Liver (tissue), 9 donors: ENCODE data around the gene ADGRV1. TPM values are rescaled to one million over a fixed set of nuclear protein-coding genes. Genes with fewer than 3 reads are reported as not detected.
"Not testable (repeated sequence)": the region's sequence is repeated elsewhere in the genome, so short reads cannot be mapped to it uniquely, and the experiment has no call there.

Experiments
- DNase-seq: peaks from one replicate; pipeline ENCODE4 v3.0.0-alpha.2; 2017; ENCODE audit warnings: low spot score
- H3K27ac ChIP-seq, 2 donors: one replicate each; pipeline ENCODE4 v1.7.0; 2013; ENCODE audit warnings: inconsistent platforms in 2 of 2, low read length in 2 of 2, control low read depth in 1 of 2, low read depth in 1 of 2, mild to moderate bottlenecking in 1 of 2
- H3K27me3 ChIP-seq, 4 donors: one replicate each; pipeline versions ENCODE4 v1.6.1 to v1.7.0; 2013; ENCODE audit warnings: low read length in 3 of 4, inconsistent platforms in 1 of 4, mild to moderate bottlenecking in 1 of 4, moderate library complexity in 1 of 4; ENCODE audit not compliant: control insufficient read depth in 4 of 4, insufficient read depth in 4 of 4
- H3K36me3 ChIP-seq, 4 donors: one replicate each; pipeline versions ENCODE4 v1.6.1 to v1.7.0; 2013; ENCODE audit warnings: low read length in 3 of 4, mild to moderate bottlenecking in 3 of 4, low read depth in 1 of 4, moderate library complexity in 1 of 4; ENCODE audit not compliant: control insufficient read depth in 4 of 4, insufficient read depth in 3 of 4
- H3K4me1 ChIP-seq, 4 donors: one replicate each; pipeline versions ENCODE4 v1.6.1 to v1.7.0; 2013; ENCODE audit warnings: low read length in 3 of 4, mild to moderate bottlenecking in 3 of 4, moderate library complexity in 1 of 4; ENCODE audit not compliant: control insufficient read depth in 4 of 4, insufficient read depth in 4 of 4
- H3K4me3 ChIP-seq, 3 donors: one replicate each; pipeline versions ENCODE4 v1.6.1 to v1.7.0; 2013; ENCODE audit warnings: low read length in 3 of 3, control low read depth in 1 of 3, low read depth in 1 of 3, mild to moderate bottlenecking in 1 of 3
- H3K9ac ChIP-seq, 2 donors: one replicate each; pipeline ENCODE4 v1.7.0; 2013; ENCODE audit warnings: low read length in 2 of 2, mild to moderate bottlenecking in 2 of 2, moderate library complexity in 2 of 2, control low read depth in 1 of 2, low read depth in 1 of 2
- H3K9me3 ChIP-seq, 4 donors: one replicate each; pipeline versions ENCODE4 v1.6.1 to v1.7.0; 2013; ENCODE audit warnings: low read length in 3 of 4; ENCODE audit not compliant: control insufficient read depth in 4 of 4
- ATF3 ChIP-seq: IDR thresholded peaks from 2 replicates; pipeline ENCODE4 v1.6.1; 2016; ENCODE audit warnings: antibody characterized with exemption
- CTCF ChIP-seq: fragments of 150-350 bp; IDR thresholded peaks from 2 replicates; pipeline ENCODE4 v1.5.1; 2017; ENCODE audit warnings: improper control_type of control experiment, low read depth, low read length; ENCODE audit not compliant: missing input control
- EGR1 ChIP-seq, 2 donors: IDR thresholded peaks; 2 replicates each; pipeline ENCODE4 v1.6.1; 2016 to 2018; ENCODE audit warnings: antibody characterized with exemption in 2 of 2, low read depth in 2 of 2
- FOXA2 ChIP-seq: IDR thresholded peaks from 2 replicates; pipeline ENCODE4 v1.6.1; 2016; ENCODE audit warnings: antibody characterized with exemption
- GABPA ChIP-seq, 2 donors: IDR thresholded peaks in 1 of 2; conservative IDR thresholded peaks in 1 of 2; 2 replicates each; pipeline ENCODE4 v1.6.1; 2016; ENCODE audit warnings: antibody characterized with exemption in 2 of 2, mild to moderate bottlenecking in 1 of 2, moderate library complexity in 1 of 2
- HNF4A ChIP-seq, 2 donors: conservative IDR thresholded peaks; 2 replicates each; pipeline ENCODE4 v1.6.1; 2016; ENCODE audit warnings: antibody characterized with exemption in 2 of 2, mild to moderate bottlenecking in 2 of 2
- MAX ChIP-seq: IDR thresholded peaks from 2 replicates; pipeline ENCODE4 v1.6.1; 2016; ENCODE audit warnings: antibody characterized with exemption
- NR2F2 ChIP-seq: IDR thresholded peaks from 2 replicates; pipeline ENCODE4 v1.6.1; 2016; ENCODE audit warnings: antibody characterized with exemption
- RAD21 ChIP-seq, 2 donors: IDR thresholded peaks; 2 replicates each; pipeline ENCODE4 v1.6.1; 2016; ENCODE audit warnings: antibody characterized with exemption in 2 of 2, mild to moderate bottlenecking in 2 of 2
- TAF1 ChIP-seq: conservative IDR thresholded peaks from 2 replicates; pipeline ENCODE4 v1.6.1; 2016; ENCODE audit warnings: antibody characterized with exemption, mild to moderate bottlenecking
- WGBS: extraction: QIAGEN DNeasy Blood & Tissue Kit; methylation state at CpG from one replicate; pipeline ENCODE4 v1.1.7; 2013; 5-methylcytosine and 5-hydroxymethylcytosine counted together
- polyA plus RNA-seq, 2 donors: library from polyadenylated mRNA; stranded (reverse) in 1 of 2; unstranded in 1 of 2; fragments of 200-250 nt in 1 of 2; fragments of >200 nt in 1 of 2; fragmentation: Nextera tagmentation in 1 of 2; extraction: Ambion mirVana in 1 of 2; gene quantifications; one replicate each; pipeline versions ENCODE4 v1.2.1 to v1.2.3, GENCODE V29; 2013 to 2015
- total RNA-seq, 2 donors: library from RNA; depleted of rRNA; stranded (reverse); fragments of >200 nt; gene quantifications; one replicate each; pipeline ENCODE4 v1.2.3, GENCODE V29; 2014
- donor health status: healthy.
- donor health status: healthy.
- donor health status: healthy.
- donor health status: healthy.
- donor health status: healthy.

Gene ADGRV1
- total and polyA plus RNA-seq, 4 donors: 5.1 to 15.5 (median 9.6) TPM

- TF ChIP-seq ATF3 (no peak), TAF1 (no peak), EGR1 (IDR thresholded peaks at IDR 0.05; ENCODE audit: low read depth in 2 of 2) (no peak)
These were observed 228.2 kb downstream of the ADGRV1 start (continued) for GRCh38 chr5:90786756-90787155.

- TF ChIP-seq EGR1 (IDR thresholded peaks at IDR 0.05; ENCODE audit: low read depth in 2 of 2): no peak
- TF ChIP-seq FOXA2: no peak
- no peak for TF ChIP-seq GABPA (IDR thresholded peaks at IDR 0.05 in 1 of 2, conservative IDR thresholded peaks at IDR 0.05 in 1 of 2)
- no peak for TF ChIP-seq CTCF
- TF ChIP-seq HNF4A (conservative IDR thresholded peaks at IDR 0.05): no peak
- no peak for TF ChIP-seq MAX
- Histone ChIP-seq H3K27me3 (no peaks in the 10 kb centered on the region), H3K27ac (no peak overlapping the region), H3K9ac (no peak overlapping the region), H3K9me3 (no peaks in the 10 kb centered on the region), H3K4me1 (no peaks in the 10 kb centered on the region), H3K4me3 (no peak overlapping the region), H3K36me3 (no peaks in the 10 kb centered on the region)
- WGBS: 74% methylated on average over 3 of the region's 3 CpGs
- DNase-seq: no peak
These were observed 234.1 kb downstream of the ADGRV1 start for GRCh38 chr5:90792725-90793124.

GRCh38 chr5:90793183-90793582 is 234.6 kb downstream of the ADGRV1 start:
- Histone ChIP-seq H3K4me3 (no peak overlapping the region), H3K27me3 (no peaks in the 10 kb centered on the region), H3K36me3 (no peaks in the 10 kb centered on the region), H3K9me3 (no peaks in the 10 kb centered on the region), H3K27ac (no peak overlapping the region), H3K9ac (no peak overlapping the region), H3K4me1 (no peaks in the 10 kb centered on the region)
- 75% methylated on average over 2 of the region's 2 CpGs for WGBS
- TF ChIP-seq NR2F2 (no peak), RAD21 (IDR thresholded peaks at IDR 0.05) (peak in 1 of 2 donors; percentile 11)
- DNase-seq: no peak

GRCh38 chr5:90796919-90797318 is 238.3 kb downstream of the ADGRV1 start:
- not testable (repeated sequence) for H3K27me3 ChIP-seq, DNase-seq, H3K9ac ChIP-seq, H3K9me3 ChIP-seq, H3K36me3 ChIP-seq, H3K4me1 ChIP-seq, H3K4me3 ChIP-seq, H3K27ac ChIP-seq
- 93% methylated on average over 2 of the region's 2 CpGs for WGBS

- H3K27ac ChIP-seq, H3K36me3 ChIP-seq, H3K4me1 ChIP-seq, H3K9ac ChIP-seq, DNase-seq, H3K9me3 ChIP-seq, H3K4me3 ChIP-seq, H3K27me3 ChIP-seq: not testable (repeated sequence)
- WGBS: 100% methylated on average over 1 of the region's 1 CpG
These were observed 241.5 kb downstream of the ADGRV1 start for GRCh38 chr5:90800082-90800481.

- not testable (repeated sequence) for H3K27ac ChIP-seq, H3K9ac ChIP-seq, H3K4me3 ChIP-seq, H3K27me3 ChIP-seq, DNase-seq, H3K36me3 ChIP-seq, H3K4me1 ChIP-seq, H3K9me3 ChIP-seq
- WGBS: 86% methylated on average over 3 of the region's 3 CpGs
These were observed 241.9 kb downstream of the ADGRV1 start for GRCh38 chr5:90800515-90800914.
